GM12878 (cell line): ENCODE data around the gene AP3D1. TPM values are rescaled to one million over a fixed set of nuclear protein-coding genes. Genes with fewer than 3 reads are reported as not detected.

Experiments
- BACH1 ChIP-seq: fragments of 450-650 bp; IDR thresholded peaks from 2 replicates; pipeline ENCODE4 v1.6.1; 2017; ENCODE audit warnings: mild to moderate bottlenecking, borderline replicate concordance
- EP300 ChIP-seq, 2 experiments: fragments of 150-350 bp in 1 of 2; IDR thresholded peaks; 2 replicates each; pipeline ENCODE4 v1.6.1; 2011 to 2012; ENCODE audit warnings: low read depth in 2 of 2, low read length in 2 of 2, borderline replicate concordance in 1 of 2, improper control_type of control experiment in 1 of 2, inconsistent platforms in 1 of 2; ENCODE audit not compliant: control insufficient read depth in 1 of 2
- GABPA ChIP-seq: IDR thresholded peaks from 2 replicates; pipeline ENCODE4 v1.6.1; 2014; ENCODE audit warnings: antibody characterized with exemption, low read depth, mild to moderate bottlenecking, inconsistent platforms
- IKZF1 ChIP-seq: fragments of 450-650 bp; conservative IDR thresholded peaks from 2 replicates; pipeline ENCODE4 v1.6.1; 2017; ENCODE audit warnings: antibody characterized with exemption, mild to moderate bottlenecking
- MTA3 ChIP-seq: IDR thresholded peaks from 2 replicates; pipeline ENCODE4 v1.6.1; 2012; ENCODE audit warnings: low read length, inconsistent platforms, borderline replicate concordance
- NR2C1 ChIP-seq: fragments of 450-650 bp; IDR thresholded peaks from 2 replicates; pipeline ENCODE4 v1.6.1; 2017; ENCODE audit warnings: antibody characterized with exemption, mild to moderate bottlenecking, moderate library complexity
- NRF1 ChIP-seq: conservative IDR thresholded peaks from 2 replicates; pipeline ENCODE4 v1.6.1; 2011; ENCODE audit warnings: mild to moderate bottlenecking, low read depth, low read length, improper control_type of control experiment
- PKNOX1 ChIP-seq: fragments of 450-650 bp; IDR thresholded peaks from 2 replicates; pipeline ENCODE4 v1.6.1; 2016; ENCODE audit warnings: mild to moderate bottlenecking
- POLR2A ChIP-seq: IDR thresholded peaks from 2 replicates; pipeline ENCODE4 v1.6.1; 2011; ENCODE audit warnings: low read depth, mild to moderate bottlenecking, low read length
- POLR2AphosphoS5 ChIP-seq: IDR thresholded peaks from 2 replicates; pipeline ENCODE4 v1.6.1; 2011; ENCODE audit warnings: mild to moderate bottlenecking, low read length, inconsistent platforms
- RFX5 ChIP-seq: IDR thresholded peaks from 2 replicates; pipeline ENCODE4 v1.6.1; 2011; ENCODE audit warnings: low read depth, low read length, improper control_type of control experiment
- RUNX3 ChIP-seq: IDR thresholded peaks from 2 replicates; pipeline ENCODE4 v1.6.1; 2012; ENCODE audit warnings: low read length, inconsistent platforms
- TAF1 ChIP-seq: IDR thresholded peaks from 2 replicates; pipeline ENCODE4 v1.6.1; 2011; ENCODE audit warnings: mild to moderate bottlenecking, low read depth, low read length, borderline replicate concordance
- TBL1XR1 ChIP-seq: IDR thresholded peaks from 2 replicates; pipeline ENCODE4 v1.6.1; 2012; ENCODE audit warnings: low read depth, low read length, improper control_type of control experiment
- TCF7 ChIP-seq: IDR thresholded peaks from 2 replicates; pipeline ENCODE4 v1.6.1; 2014; ENCODE audit warnings: antibody characterized with exemption, borderline replicate concordance
- ZNF217 ChIP-seq: fragments of 450-650 bp; IDR thresholded peaks from 2 replicates; pipeline ENCODE4 v1.6.1; 2017; ENCODE audit warnings: antibody characterized with exemption, mild to moderate bottlenecking
- ZNF24 ChIP-seq: fragments of 450-650 bp; IDR thresholded peaks from 2 replicates; pipeline ENCODE4 v1.6.1; 2017; ENCODE audit warnings: antibody characterized with exemption, mild to moderate bottlenecking
- ZNF687 ChIP-seq: fragments of 450-650 bp; IDR thresholded peaks from 2 replicates; pipeline ENCODE4 v1.6.1; 2017; ENCODE audit warnings: mild to moderate bottlenecking, moderate library complexity
- polyA plus RNA-seq, 11 experiments: library from polyadenylated mRNA; depleted of rRNA in 4 of 11; unstranded in 6 of 11; stranded (reverse) in 5 of 11; fragments of >200 nt; fragmentation: Nextera tagmentation in 4 of 11; fragmentation: Illumina TruSeq in 1 of 11; extraction: Ambion mirVana in 4 of 11; extraction: Trizol in 1 of 11; gene quantifications; 1 replicate in 1 of 11; 2 replicates in 10 of 11; pipeline versions ENCODE4 v1.2.1 to v1.2.3, GENCODE V29; 2011 to 2016; ENCODE audit warnings: inconsistent platforms in 2 of 11, missing spikeins in 2 of 11, low read depth in 1 of 11
- total RNA-seq, 4 experiments: library from RNA; depleted of rRNA in 3 of 4; stranded (reverse); fragments of >200 nt in 3 of 4; fragmentation: Illumina TruSeq in 1 of 4; extraction: Trizol in 1 of 4; gene quantifications; 2 replicates each; pipeline versions ENCODE4 v1.2.1 to v1.2.3, GENCODE V29; 2013 to 2021

AP3D1 gene
- total and polyA plus RNA-seq, 10 of the 15 experiments (the other 5 are each of a cell fraction or from before 2014, with no cell fraction given), result 1.5 to 108 (median 59.1) TPM

- TF ChIP-seq ZNF687 (peak; percentile 67), TAF1 (peak; percentile 32; the same call in 1 of the 2 replicates), ZNF24 (peak; percentile 41; the same call in 1 of the 2 replicates), IKZF1 (peak; percentile 73), TCF7 (no peak), TBL1XR1 (peak; percentile 24; the same call in 1 of the 2 replicates), MTA3 (no peak), POLR2AphosphoS5 (peak; percentile 24; the same call in 1 of the 2 replicates), GABPA (no peak), RFX5 (no peak), NRF1 (peak; percentile 75), BACH1 (peak; percentile 63; the same call in 1 of the 2 replicates), RUNX3 (peak; percentile 45), NR2C1 (peak; percentile 41; the same call in 1 of the 2 replicates), POLR2A (peak; percentile 74; the same call in 1 of the 2 replicates), ZNF217 (0 out of 2 replicates have a peak, but pooled peaks have one; percentile 22), PKNOX1 (0 out of 2 replicates have a peak, but pooled peaks have one; percentile 7), EP300 (IDR thresholded peaks at IDR 0.05; ENCODE audit: borderline replicate concordance in 1 of 2, control insufficient read depth in 1 of 2, low read depth in 2 of 2, low read length in 2 of 2) (no peak; a peak in 1 of 4 replicates)
Measured at GRCh38 chr19:2060884-2061494, 90.4 kb downstream of the AP3D1 start (continued).
